HG03175 (cell line): ENCODE results near the gene C1QTNF1.

Experiments used
- ATAC-seq: cut with Tn5 transposase; IDR thresholded peaks from one replicate; pipeline ENCODE4 v1.9.1; 2021; ENCODE audit warnings: mild to moderate bottlenecking, moderate library complexity; ENCODE audit not compliant: unreplicated experiment

The C1QTNF1 gene

DNA sequence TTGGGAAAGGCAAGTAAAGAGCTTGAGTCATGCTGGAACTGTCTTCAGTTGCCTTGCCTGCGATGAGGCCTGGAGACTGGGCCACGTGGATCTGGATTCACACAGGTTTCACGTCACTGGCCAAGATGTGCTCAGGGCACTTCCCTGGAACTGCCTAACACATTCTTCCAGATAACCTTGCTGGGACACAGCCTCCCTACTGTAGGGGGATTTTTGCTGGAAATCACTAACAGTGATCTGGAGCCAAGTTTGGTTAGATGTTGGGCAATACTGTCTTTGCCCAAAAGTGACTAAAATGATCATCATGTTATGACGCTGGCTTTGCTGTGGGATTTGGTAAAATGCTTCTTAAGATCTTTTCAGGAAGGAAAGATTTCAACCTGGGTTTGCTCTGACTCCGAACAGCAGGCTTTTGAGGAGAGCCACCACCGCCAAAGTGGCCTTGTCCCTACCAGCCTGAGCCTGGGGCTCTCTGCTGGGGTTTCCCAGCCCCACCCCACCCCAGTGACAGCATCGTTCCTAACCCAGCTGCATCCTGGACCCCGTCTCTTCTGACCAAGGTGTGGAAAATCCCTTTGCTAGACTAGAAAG lies 14.7 kb downstream of the C1QTNF1 start:
- no peak for ATAC-seq

DNA sequence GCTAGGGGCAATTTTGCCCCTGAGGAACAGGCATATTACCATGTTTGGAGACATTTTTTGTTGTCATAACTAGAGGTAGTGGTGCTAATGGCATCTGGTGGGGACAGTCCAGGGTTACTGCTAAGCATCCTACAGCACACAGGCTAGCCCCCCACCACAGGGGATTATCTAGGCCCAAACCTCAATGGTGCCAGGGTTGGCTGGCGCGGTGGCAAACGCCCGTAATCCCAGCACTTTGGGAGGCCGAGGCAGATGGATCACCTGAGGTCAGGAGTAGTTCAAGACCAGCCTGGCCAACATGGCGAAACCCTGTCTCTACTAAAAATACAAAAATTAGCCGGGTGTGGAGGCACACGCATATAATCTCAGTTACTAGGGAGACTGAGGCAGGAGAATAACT lies 15.2 kb downstream of the C1QTNF1 start:
- no peak for ATAC-seq

DNA sequence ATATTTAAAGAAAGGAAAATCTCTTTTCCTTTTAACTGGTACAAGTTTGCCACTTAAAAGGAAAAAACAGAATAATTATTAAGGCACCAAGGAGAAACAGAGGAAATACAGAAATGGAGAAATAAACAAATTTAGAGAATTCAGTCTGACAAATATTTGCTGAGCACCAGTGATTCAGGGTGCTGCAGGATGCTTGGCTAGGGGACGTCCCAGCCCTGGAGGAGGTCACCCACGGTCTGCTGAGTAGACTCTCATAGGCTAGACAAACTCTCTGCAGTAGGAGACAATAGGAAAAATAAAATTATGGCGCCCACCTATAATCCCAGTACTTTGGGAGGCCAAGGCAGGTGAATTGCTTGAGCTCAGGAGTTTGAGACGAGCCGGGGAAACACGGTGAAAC lies 15.9 kb downstream of the C1QTNF1 start:
- no peak for ATAC-seq

DNA sequence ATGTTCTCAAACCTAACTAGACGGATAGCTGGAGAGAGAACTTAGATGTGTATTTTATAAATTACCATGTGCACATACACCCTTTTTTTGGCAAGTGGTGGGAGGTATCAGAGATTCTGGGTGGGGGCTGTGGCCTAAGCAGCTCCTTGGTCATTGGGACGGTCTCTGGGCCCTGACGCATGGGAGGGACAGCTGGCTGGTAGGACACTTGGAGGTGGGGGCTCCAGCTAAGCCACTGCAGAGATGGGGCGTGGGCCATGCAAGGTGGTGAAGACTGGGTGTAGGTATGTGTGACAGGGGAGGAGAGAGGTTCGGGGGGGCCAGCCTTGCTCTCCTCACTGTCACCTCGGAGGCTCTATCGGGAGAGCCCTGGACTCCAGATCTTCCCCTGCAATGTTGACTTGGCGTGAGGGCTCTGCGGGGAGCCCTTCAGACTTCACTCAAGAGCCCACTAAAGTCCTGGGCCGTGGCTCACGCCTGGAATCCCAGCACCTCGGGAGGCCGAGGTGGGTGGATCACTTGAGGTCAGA lies 17.1 kb downstream of the C1QTNF1 start:
- ATAC-seq = no peak

DNA sequence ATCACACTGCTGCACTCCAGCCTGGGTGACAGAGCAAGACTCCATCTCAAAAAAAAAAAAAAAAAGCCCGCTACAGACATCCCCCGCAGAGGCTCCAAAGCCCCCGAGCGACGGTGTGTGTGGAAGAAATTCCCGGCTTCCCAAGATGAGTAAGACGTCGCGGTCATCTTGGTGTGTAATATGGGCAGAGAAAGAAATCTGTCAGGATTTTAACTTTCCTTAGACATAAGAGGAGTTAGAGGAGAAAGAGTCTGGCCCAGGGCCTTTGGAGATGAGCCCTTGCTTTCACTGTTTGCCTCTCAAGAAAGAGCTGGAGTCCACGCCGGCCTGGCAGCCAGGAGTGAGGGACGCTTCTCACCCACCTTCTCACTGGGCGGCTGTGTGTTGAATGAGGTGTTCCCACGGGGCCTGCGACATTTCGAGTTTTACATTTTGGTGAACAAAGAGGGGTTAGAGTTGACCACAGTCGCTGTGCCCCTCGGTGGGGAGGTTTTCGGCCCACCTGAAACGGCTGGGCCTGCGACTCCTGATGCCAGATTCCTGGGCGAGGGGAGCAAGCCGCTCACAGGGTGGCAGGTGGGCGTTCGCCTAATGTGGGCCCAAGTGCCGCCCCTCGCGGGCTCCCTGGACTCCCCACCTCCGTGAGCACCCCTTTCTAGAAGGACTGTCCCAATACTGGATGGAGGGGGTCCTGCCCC lies 17.9 kb downstream of the C1QTNF1 start:
- ATAC-seq = no peak

DNA sequence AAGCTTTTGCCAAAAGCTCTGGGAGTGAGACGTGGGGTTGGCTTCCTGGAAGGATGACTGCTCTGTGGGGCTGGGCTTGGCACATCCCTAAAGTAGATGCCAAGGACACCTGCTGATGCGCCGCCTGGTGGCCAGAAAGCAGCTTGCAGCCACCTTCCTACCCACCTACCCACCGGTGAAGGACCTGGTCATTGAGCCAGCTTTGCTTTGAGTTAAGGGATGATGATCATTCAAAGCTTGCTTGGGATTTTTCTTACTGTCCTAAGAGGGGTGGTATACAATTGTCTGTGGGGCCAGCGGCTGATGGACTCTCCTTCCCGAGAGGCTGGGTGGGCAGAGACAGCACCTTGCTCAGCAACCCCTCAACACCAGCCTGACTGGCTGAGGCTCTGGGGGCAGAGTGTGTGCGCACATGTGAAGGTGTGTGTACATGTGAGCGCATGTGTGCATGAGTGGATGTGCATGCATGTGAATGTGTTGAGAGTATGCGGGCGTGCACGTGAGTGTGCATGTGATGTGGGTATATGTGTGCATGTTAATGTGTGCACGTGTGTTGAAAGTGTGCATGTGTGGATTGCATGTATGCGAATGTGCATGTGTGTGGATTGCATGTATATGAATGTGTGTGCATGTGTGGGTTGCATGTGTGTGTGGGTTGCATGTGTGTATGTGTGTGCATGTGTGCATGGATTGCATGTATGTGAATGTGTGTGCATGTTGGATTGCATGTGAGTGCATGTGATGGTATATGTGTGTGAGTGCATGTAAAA lies 18.6 kb downstream of the C1QTNF1 start:
- ATAC-seq = no peak

DNA sequence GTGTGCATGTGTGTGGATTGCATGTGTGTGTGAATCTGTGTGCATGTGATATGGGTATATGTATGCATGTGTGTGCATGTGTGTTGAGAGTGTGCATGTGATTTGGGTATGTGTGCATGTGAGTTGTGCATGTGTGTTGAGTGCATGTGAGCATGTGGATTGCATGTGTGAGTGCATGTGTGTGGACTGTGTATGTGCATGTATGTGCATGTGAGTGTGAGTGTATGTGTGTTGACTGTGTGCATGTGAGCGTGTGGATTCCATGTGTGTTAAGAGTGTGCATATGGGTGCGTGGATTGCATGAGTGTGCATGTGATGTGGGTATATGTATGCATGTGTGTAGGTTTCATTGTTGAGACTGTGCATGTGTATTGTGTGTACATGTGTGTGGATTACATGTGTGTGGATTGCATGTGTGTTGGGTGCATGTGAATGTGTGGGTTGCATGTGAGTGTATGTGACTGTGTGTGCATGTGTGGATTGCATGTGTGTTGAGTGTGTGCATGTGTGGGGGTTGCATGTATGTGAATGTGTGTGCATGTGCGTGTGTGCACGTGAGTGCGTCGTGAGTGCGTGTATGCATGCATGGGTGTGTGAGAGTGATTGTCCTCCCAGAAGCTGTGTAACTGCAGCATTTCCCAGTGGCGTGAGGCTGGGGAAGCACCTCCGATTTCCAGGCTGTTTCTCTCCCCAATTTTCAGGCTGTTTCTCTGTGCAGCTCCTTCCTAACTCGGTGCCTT lies 19.4 kb downstream of the C1QTNF1 start:
- ATAC-seq = no peak

DNA sequence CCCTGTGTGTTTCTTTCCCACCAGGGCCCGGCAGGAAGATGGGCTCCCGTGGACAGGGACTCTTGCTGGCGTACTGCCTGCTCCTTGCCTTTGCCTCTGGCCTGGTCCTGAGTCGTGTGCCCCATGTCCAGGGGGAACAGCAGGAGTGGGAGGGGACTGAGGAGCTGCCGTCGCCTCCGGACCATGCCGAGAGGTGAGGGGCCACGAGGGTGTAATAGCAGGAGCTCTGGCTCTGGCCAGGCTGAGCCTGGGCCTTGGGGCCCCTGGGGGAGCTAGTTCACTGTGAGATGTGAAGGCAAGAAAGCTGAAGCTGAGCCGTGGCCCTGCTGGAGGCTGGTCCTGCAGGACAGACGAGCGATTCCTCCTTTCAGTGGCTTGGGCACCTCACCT lies 20.0 kb downstream of the C1QTNF1 start:
- no peak for ATAC-seq

DNA sequence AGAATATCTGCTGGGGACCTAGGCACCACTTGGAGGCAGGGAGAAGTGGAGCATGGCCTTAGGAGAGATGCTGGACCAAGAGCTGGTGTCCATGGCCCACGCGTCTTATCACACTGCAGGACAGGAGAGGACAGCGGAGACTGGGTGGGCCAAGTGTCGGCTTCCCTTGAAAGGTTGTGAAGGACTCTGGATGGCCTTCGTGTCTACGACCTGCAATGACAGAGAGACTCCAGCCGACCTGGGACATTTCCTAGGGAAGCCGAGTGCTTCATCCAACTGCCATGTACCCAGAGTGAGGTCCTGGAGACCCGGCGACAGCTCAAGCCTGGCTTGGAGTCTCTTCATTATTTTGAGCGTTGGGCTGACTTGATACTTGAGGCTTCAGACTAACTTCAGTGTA lies 20.5 kb downstream of the C1QTNF1 start:
- no peak for ATAC-seq

DNA sequence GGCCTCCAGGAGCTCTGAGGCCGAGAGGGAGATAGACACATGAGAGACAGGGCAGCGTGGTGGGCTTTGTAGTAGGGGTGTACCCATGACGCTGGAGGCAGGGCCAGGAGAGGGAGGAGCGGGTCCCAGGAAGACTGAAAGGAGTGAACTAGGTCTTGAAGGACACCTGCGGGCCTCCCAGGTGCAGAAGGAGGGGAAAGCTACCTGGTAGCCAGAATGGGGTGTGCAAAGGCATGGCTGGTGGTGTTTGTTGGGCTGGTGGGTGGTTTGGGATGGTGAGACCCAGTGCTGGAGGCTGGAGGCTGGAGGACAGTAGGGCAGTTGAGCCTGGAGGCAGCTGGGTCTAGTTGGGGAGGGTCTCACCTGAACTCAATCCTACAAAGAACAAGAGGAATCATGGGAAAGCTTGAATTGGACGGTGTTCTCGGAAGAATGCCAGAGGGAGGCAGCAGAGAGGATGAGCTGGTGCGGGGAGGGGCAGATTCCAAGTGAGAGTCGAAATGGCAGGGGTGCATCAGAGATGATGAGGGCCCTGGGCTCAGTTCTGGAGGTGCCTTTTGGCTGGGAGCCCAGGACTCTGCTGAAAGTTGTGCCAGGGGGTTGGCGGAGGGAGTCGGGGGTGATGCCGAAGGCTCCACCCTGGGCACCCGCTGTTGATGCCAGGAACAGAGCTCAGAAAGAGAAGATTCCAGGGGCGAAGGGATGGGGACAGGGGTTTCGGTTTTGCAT lies 21.2 kb downstream of the C1QTNF1 start:
- ATAC-seq = no peak

DNA sequence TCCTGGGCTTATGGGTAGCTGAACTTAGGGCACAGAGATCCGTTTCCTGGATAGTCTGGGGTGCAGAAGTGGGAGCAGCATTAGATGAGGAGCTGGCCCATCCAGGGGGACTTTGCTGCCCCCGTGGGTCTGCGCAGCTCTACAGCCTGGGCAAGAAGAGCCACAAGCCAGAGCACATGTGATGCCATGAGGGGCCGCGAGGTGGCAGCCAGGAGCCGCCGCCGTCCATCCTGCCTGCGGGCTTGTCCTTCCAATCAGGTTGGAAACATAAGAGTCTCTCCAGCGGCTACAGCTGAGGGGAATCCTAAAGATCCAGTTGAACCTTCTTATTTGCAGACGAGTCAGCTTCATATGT lies 21.9 kb downstream of the C1QTNF1 start:
- no peak for ATAC-seq

DNA sequence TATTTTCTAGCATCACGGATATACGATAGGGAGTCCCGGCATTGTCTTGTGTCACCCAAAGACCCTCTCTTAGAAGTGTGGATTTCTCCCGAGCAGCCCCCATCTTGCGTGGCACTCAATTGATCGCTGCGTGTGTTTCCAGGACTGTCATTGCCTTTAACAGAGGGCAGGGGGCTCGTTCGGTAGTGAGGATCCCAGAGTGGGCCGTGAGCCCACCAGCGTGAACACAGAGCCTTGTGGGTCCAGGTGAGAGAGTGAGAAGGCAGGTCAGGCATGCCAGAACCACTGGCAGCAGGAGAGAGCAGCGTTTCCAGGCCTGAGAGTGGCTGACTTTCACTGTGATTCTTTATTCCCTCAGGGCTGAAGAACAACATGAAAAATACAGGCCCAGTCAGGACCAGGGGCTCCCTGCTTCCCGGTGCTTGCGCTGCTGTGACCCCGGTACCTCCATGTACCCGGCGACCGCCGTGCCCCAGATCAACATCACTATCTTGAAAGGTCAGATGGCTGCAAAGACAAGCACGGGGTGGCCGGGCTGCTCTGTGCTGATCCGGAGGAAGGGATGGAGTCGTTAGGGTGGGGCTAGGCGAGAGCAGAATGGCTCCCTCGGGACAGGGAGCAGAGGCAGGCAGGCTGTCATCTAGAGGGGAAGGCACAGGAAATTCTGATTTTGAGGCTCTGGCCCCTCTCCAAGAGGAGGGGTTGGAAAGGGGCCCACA lies 22.4 kb downstream of the C1QTNF1 start:
- ATAC-seq = no peak

DNA sequence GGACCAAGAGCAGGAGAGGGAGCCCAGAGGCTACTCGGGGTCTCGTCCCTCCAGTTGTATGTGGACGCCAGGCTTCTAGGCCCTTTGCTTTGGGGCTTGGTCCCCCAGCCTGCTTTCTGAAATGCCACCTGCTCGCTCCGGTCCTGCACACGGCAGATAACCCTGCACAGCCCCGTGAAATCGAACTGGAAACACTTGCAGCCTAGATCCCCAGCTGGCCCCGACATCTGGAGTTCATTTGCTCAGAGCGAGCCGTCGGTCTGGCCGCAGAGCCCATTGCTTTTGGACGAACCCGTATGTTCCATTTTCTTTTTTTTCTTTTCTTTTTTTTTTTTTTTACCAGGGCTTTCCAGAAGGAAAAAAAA lies 22.9 kb downstream of the C1QTNF1 start:
- no peak for ATAC-seq

DNA sequence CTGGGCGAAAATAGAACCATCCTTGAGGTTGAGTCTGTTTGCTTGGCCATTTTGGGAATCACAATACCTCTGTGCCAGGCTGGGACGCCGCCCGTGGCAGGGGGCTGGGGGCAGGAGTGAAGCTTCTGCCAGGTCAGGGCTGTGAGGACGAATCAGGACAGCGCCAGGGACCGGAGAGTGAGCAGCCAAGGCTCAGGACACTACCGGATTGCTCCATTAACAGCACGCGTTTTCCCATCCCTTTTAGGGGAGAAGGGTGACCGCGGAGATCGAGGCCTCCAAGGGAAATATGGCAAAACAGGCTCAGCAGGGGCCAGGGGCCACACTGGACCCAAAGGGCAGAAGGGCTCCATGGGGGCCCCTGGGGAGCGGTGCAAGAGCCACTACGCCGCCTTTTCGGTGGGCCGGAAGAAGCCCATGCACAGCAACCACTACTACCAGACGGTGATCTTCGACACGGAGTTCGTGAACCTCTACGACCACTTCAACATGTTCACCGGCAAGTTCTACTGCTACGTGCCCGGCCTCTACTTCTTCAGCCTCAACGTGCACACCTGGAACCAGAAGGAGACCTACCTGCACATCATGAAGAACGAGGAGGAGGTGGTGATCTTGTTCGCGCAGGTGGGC lies 23.4 kb downstream of the C1QTNF1 start:
- no peak for ATAC-seq

DNA sequence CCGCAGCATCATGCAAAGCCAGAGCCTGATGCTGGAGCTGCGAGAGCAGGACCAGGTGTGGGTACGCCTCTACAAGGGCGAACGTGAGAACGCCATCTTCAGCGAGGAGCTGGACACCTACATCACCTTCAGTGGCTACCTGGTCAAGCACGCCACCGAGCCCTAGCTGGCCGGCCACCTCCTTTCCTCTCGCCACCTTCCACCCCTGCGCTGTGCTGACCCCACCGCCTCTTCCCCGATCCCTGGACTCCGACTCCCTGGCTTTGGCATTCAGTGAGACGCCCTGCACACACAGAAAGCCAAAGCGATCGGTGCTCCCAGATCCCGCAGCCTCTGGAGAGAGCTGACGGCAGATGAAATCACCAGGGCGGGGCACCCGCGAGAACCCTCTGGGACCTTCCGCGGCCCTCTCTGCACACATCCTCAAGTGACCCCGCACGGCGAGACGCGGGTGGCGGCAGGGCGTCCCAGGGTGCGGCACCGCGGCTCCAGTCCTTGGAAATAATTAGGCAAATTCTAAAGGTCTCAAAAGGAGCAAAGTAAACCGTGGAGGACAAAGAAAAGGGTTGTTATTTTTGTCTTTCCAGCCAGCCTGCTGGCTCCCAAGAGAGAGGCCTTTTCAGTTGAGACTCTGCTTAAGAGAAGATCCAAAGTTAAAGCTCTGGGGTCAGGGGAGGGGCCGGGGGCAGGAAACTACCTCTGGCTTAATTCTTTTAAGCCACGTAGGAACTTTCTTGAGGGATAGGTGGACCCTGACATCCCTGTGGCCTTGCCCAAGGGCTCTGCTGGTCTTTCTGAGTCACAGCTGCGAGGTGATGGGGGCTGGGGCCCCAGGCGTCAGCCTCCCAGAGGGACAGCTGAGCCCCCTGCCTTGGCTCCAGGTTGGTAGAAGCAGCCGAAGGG lies 24.2 kb downstream of the C1QTNF1 start:
- ATAC-seq = no peak

DNA sequence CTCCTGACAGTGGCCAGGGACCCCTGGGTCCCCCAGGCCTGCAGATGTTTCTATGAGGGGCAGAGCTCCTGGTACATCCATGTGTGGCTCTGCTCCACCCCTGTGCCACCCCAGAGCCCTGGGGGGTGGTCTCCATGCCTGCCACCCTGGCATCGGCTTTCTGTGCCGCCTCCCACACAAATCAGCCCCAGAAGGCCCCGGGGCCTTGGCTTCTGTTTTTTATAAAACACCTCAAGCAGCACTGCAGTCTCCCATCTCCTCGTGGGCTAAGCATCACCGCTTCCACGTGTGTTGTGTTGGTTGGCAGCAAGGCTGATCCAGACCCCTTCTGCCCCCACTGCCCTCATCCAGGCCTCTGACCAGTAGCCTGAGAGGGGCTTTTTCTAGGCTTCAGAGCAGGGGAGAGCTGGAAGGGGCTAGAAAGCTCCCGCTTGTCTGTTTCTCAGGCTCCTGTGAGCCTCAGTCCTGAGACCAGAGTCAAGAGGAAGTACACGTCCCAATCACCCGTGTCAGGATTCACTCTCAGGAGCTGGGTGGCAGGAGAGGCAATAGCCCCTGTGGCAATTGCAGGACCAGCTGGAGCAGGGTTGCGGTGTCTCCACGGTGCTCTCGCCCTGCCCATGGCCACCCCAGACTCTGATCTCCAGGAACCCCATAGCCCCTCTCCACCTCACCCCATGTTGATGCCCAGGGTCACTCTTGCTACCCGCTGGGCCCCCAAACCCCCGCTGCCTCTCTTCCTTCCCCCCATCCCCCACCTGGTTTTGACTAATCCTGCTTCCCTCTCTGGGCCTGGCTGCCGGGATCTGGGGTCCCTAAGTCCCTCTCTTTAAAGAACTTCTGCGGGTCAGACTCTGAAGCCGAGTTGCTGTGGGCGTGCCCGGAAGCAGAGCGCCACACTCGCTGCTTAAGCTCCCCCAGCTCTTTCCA lies 25.1 kb downstream of the C1QTNF1 start:
- no peak for ATAC-seq

DNA sequence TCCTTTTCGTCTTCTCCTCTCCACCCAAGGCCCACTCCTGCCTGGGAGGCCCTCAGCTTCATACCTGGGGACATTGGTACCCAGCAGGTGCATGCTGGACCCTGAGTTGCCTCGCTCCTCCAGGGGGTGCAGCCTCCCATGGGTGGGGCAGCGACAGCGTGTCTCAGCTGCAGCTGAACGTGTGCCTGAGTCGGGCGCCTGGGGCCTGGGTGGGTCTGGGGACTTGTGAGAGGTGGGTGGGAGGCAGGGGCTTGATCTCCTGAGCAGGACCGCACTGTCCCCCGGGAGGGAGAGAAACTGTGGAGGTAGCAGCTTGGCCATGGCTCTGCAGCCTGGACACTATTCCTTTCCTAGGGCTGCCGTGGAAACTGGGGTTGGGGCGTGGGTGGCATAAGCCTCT lies 25.9 kb downstream of the C1QTNF1 start:
- no peak for ATAC-seq

DNA sequence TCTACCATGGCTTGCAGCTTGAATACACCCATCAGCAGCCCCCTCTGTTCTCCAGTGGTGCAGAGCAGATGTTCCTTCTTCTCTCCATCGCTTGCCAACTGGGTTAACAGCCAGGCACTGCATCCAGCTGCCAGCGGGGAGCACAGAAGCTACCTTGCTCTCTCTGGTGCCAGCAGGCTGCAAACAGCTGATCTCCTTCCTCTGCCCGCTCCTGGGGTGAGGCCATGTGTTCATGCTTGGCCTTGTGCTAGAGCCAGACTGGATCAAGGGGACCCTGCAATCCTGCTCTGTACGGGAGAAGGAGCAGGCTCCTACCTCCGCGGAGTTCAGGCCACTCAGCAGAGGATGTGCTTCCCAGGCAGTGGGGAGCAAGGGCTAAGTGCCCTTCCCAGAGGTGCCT lies 26.6 kb downstream of the C1QTNF1 start:
- no peak for ATAC-seq
